Limb (tissue), 2 donors: ENCODE data around the gene TFPI.
"Not testable (repeated sequence)": the region's sequence is repeated elsewhere in the genome, so short reads cannot be mapped to it uniquely, and the experiment has no call there.

ENCODE experiments used
- DNase-seq, 2 donors: peaks; one replicate each; pipeline ENCODE4 v3.0.0-alpha.2; 2016; ENCODE audit errors: extremely low spot score in 2 of 2

TFPI gene

DNA sequence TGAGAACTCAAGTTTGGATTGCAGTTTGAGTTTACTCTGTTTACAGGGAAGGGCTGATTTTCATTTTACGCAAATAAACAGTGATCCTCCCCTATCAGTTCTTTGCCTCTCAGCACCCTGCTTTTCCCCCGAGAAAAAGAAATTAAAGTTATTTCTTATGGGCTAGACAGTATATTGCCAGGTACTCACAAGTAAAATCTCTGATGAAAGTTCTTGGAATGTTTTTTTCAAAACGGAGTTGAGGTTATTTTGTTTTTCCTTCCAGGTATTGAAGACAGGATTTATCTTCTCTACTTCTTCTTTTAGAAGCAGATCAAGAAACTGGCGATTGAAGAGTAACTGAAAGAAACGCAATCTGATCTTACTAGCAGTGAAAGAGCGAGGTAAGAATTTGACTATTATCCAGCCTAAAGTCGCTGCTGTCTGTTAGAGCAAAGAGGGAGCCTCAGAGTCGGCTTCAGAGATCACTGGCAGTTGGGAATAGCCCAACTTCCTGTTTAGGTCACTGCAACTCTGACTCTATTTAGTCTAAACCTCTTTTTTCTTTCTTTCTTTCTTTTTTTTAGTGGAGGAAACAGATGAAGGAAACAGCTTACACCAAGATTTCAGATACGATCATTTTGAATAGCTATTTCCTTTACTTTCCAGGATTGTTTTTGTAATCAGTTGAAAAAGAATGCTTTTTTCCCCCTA lies at the start of gene TFPI:
Gene TFPI (minus strand): TSS at position 425 of the 693 bp plus-strand sequence. CDS start 50,667 bp downstream, outside the sequence.
- DNase-seq: no peak

DNA sequence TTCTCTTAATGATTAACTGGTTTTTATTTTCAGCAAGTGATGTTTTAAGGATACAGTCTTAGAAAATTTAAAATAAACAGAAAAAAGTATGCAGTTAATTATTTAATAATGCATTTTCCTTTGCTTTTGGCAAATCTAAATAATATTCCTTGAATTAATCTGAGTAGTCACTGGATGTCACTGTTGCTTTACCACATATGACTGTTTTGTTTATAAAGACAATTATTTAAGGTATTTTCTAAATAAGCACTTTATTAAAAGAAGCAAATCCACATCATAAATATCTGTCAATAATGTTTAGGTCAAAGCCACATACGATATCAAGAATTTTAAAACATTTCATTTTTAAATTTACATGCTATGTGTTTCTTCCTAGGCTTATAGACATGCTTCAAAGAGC lies 40.6 kb upstream of the TFPI start:
- DNase-seq: no peak

DNA sequence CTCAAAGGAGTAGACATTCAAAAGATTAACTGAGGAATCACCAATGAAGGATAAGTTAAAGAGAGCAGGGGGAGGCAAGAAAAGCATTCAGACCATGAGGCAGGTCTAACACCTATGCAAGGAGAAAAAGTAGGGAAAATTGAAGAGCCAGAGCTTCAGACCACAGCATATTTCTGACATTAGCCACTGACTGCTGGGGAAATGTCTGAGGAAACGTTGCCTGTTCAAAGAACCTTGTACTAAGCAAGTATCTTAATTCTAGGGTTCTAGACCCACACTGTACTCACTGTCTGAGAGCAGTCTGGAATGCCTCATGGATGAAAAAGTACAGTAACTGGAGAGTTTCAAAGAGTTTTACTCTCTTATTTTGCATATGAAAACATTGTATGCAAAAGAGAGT lies 39.5 kb upstream of the TFPI start:
- no peak for DNase-seq

DNA sequence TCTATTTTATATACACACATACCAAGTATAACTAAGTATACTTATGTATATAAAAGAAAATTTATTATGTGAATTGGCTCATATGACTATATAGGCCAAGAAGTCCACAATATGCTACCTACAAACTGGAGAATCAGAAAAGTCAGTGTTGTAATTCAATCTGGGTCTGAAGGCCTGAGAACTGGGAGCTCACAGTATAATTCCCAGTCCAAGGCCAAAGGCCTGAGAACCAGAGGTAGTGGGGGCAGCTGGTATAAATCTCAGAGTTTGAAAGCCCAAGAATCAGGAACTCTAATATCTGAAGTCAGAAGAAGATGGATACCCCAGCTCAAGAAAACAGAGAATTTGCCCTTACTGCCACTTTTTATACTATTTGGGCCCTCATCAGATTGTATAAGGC lies 38.9 kb upstream of the TFPI start:
- no peak for DNase-seq

DNA sequence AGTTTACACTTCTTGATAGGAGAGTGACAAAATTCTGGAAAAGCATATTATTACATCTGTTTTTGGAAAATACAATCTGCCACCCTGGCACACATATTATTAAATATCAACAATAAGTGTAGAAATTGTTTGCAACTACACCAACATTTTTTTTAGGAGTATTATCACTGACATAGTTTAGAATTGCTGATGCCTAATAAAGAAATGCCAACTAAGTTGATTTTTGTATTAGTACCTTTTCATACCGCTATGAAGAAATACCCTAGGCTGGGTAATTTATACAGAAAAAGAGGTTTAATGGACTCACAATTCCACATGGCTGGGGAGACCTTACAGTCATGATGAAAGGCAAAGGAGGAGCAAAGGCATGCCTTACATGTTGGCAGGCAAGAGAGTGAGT lies 35.9 kb upstream of the TFPI start:
- DNase-seq: no peak

DNA sequence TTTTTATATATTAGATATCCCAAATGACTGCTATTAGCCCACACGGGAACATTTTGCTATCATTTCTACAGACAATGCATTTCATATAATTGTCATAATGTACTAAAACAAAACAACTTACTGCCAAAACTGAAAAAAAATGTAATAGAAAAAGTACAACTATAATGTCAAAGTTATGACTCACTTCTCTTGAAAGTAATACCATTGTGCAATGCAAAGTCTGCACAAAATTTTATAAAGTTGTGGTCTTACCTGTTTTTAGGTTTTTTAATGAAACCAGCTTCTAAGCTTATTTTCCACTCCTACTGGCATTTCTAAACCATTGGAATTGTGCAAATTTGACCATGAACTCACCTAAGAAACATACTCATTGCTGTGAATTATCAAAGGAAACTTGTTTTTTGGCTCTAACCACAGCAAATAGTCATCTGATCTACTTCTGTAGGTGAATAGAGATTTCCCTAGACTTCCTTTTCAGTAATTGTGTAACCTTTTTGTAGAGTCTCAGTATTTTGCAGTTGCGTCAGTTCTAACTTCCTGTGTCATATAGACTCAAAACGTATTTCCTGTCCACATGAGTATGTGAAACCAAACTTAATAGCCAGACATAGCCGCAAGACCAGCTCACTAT lies 31.9 kb upstream of the TFPI start:
- no peak for DNase-seq

DNA sequence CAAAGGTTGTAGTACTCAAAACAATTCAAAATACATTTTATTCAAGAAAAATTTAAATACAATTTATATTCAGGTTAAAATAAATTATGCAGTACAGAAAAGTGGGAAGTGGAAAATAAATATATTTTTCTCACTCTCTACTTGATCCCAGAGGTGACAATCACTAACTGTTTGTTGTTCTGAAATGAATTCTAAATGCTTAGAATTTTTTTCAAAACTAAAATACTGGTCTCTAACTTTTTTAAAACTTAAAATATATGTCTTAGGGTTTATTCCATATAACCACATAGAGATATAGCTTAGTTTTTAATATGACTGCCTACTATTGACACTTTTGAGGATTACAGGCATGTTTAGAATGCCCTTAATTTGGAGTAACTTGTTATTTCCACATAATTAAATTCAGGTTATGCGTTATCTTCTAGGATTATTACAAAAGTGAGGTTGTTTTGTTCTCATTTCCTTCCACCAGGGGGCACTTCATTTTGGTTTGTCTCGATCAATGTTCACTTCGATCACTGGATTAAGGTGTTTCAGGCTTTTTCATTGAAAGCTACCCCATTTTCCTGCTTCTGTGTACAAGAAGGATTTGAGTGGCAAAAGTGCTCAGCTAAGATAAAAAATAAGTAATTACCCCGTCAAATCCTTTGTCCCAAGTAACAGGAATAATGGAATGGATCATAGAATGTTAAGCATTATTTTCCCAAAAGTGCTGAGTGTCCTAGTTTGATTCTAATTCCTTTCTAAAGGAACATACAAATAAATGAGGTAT lies 27.1 kb upstream of the TFPI start:
- no peak for DNase-seq

DNA sequence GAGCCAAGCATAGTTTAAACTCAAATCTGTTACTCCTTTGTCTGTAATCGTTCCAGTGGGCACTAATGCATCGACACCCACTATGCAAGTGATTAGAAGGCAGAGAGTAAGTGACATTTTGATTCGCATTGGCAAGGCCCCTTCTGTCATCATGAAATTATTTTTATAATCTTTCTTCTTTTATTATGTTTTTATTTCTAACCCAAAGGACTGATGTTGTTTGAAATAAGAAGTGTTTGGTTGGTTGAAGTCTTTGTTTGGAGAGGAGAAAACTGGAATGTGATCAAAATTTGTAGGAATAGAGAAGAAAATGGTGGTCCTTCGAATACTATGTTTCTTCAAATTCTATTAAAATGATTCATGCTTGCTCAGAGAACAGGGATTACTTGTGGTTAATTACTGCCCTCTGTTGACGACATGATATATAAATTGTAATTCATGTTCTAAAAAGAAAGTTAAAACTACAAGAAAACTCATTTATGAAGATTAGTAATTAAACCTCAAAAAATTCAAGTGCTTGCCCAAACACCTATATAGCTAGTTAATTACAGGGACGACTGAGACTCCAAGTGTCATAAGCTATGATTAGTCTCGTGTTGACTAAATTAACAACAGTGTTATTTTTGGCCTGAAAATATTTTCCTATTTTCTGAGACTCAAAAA lies 26.4 kb upstream of the TFPI start:
- DNase-seq: peak in 1 of 2 donors; percentile 75

DNA sequence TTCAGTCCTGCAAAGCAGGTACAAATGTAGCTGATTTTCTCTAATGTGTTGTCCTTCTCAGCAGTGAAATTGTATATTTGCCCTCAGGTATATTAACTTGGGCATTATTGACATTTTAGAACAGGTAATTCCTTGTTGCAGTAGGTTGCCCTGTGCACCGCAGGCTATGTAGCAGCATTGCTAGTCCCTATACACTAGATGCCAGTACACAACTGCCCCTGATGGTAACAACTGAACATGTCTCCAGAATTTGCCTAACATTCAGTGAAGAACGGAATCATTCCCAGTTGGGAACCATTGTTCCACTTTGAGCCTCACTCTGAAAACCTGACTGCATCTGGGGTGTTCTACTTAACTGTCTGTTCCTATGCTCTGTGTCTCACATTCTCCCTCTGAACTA lies 23.1 kb upstream of the TFPI start:
- DNase-seq: no peak

DNA sequence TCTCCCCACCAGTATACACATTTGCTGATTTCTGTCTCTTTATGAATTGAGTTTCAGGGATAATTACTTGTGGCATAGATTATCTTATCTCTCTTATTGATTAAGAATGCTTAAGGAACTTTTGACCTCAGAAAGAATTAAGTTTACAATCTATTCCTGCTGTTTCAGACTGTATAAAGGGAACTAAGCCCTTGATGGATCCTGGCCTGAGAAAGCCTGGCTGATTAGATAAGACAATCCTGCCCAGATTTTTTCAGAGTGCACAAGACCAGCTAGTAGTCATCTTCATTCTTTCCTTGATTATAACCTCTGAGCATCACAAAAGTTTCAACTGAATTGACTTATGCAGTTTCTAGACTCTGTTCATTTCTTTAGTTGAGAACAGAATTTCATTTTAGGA lies 22.7 kb upstream of the TFPI start:
- DNase-seq: no peak

DNA sequence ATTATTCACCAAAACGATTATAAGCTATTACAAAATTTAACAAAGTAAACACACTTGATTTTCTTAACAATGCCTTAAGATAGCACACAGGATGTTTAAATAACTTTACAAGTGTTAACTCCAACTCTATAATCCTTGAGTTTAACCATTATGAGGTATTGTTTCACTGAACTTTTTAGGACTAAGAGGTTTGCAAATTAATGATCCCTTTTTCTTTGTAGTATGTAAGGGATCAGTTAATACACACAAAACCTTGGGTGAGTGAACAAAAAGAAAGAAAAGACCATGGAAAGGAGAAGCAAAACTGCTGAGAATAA lies 21.5 kb upstream of the TFPI start:
- DNase-seq: no peak

DNA sequence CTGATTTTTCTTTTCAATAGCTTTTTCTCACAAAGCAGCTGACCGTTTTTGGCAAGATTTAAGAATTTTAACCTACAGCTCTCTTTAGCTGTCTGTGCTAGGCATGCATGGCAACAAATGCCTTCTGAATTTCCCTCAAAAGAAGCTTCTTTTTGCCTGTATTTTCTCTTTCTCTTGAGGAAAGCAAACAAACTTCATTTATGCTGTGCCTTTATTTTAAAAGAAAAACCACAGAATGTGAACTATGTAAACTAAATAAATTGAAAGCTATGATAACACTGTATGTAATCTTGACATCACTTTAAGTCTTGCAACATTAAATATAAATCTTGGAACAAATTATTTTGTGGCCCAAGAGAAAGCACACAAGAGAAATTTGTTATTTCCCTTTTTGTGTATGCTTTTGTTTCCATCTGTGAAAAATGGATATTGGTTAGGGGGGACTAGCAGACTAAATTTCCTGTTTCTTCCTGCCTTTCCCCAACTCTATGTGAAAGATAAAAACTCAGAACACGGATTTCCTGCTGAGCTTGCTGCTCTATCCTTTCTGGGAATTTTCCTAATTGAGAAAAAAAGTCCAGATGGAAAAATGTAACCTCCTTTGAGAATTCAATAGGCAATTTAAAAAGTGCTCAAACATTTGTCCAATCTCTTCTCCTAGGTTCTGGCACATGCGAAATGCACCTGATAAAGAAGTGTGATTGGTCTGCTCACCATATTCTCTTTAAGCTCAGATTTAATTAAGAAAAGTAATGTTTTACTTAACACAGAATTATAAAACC lies 20.9 kb upstream of the TFPI start:
- peak in 1 of 2 donors; percentile 58 for DNase-seq

DNA sequence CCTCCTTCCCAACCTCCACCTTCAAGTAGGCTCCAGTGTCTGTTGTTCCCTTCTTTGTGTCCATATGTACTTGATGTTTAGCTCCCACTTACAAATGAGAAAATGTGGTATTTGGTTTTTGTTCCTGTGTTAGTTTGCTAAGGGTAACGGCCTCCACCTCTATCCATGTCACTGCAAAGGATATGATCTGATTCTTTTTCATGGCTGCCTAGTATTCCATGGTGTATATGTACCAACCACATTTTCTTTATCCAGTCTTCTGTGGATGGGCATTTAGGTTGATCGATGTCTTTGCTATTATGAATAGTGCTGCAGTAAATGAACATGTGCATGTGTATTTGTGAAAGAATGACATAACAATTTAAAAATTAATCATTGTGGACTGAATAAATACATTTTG lies 19.5 kb upstream of the TFPI start:
- DNase-seq: no peak

DNA sequence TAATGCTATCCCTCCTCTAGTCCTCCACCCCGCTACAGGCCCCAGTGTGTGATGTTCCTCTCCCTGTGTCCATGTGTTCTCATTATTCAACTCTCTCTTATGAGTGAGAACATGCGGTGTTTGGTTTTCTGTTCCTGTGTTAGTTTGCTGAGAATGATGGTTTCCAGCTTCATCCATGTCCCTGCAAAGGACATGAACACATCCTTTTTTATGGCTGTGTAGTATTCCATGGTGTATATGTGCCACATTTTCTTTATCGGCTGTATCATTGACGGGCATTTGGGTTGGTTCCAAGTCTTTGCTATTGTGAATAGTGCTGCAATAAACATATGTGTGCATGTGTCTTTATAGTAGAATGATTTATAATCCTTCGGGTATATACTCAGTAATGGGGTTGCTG lies 17.8 kb upstream of the TFPI start:
- not testable (repeated sequence) for DNase-seq

DNA sequence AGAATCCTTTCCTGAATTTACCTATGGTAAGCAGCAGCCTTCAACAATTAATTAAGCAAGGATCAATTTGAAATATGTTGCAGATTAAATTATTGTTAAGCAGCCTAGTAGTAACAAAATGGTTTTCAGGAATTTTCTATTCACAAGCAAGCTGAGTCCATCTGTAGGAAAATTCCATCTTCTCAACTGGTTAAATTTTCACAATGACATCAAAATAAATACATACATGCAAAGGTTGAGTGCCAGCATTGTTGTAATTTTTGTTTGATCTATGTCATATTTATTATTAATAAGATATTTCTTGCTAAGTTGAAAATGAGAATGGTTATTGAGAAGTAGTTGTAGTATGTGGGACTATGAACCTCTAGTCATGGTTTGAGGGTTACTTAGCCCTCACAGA lies 15.3 kb upstream of the TFPI start:
- DNase-seq: no peak

DNA sequence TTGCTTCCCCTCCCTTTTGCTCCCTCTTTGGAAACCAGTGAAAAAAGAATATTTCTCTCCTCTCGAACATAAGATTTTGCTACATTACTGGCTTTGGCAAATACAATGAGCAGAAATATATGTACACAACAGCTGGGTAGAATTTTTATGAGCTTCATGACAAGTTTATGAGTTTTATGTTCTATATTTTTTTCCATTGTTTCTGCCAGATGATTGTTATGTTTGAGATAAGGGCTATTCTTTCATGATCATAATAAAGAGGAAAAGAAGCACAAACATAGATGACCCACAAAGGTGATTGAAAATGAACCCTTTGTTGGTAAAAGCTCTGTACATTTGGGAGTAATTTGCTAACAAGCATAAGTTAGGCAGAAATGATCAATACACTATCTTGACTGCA lies 14.8 kb upstream of the TFPI start:
- DNase-seq: no peak

DNA sequence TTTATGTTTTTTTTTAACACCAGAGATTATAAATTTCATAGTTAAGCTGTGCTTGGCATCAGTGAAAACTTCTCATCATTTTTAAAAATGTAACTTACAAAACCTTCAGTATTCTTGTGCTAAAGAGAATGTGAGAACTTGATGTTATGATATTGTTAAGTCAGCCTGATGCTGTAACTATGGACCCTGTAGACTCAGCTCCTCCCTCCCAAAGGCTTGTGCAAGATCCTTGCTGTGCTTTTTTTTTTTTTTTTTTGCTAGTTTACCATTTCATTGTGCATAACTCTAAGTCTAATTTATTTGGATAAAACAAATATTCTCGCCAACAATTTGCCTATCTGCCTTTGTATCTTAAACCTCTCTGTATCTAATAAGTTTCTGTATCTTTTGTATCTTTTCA lies 12.9 kb upstream of the TFPI start:
- DNase-seq: no peak

DNA sequence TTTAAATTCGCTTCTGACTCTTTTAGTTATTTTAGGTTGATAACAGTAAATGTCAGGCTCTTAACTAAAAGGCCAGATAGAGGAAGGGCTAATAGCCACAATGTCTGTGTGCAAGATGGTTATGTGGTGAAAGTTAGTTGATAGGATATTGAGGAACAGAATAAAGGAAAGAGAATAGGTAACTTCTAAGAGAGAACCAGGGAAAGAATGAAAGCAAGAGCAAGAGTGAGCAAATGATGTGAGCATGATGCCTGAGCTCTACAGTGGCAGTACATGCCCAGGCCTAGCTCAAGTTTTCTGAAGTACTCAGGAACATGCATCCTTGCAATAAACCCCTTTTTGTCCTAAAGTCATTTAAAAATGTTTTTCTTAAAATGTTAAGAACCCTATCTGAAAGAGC lies 12.5 kb upstream of the TFPI start:
- no peak for DNase-seq

DNA sequence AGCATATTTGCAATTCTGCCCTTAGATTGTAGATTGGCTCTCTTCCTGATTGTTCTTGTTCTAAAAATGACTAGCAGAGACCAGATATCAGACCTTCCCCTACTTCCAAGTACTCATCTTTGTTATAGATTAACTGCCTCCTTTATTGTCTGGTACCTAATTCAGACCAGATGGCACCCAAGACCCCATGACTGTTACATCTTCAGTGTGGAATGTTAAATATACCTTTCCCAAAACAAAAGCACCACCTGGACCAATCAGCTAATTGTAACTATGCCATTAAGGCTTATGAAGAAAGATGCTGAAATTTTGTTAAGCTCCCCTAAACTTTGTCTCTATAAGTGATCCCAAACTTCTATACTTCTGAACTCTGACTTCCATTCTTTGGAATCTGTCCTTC lies 12.0 kb upstream of the TFPI start:
- DNase-seq: no peak

DNA sequence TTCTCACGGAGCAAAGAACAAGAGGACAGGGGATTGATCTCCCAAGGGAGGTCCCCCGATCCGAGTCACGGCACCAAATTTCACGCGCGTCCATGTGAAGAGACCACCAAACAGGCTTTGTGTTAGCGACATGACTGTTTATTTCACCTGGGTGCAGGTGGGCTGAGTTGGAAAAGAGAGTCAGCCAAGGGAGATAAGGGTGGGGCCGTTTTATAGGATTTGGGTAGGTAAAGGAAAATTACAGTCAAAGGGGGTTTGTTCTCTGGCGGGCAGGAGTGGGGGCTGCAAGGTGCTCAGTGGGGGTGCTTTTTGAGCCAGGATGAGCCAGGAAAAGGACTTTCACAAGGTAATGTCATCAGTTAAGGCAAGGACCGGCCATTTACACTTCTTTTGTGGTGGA lies 11.4 kb upstream of the TFPI start:
- not testable (repeated sequence) for DNase-seq

DNA sequence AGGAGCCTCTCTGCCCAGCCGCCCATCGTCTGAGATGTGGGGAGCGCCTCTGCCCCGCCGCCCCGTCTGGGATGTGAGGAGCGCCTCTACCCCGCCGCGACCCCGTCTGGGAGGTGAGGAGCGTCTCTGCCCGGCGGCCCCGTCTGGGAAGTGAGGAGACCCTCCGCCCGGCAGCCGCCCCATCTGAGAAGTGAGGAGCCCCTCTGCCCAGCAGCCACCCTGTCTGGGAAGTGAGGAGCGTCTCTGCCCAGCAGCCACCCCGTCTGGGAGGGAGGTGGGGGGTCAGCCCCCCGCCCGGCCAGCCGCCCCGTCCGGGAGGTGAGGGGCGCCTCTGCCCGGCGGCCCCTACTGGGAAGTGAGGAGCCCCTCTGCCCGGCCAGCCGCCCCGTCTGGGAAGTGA lies 2.3 kb upstream of the TFPI start:
- DNase-seq: not testable (repeated sequence)

DNA sequence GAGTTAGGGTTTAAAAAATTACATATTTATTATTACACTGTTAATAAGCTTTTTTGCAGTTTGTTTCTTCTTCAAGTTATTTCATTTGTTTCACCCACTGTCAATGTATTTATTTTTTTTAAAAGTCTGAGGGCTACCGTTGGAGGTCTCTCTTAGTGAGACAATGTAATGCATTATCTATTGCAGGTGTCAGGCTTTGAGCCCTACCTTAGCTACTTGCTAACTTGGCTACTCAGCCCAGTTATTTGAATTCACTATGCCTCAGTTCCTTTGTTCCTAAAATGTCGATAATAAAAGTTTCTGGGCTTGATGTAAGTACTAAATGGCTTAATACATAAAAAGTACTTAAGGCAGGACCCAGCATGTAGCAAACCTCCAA lies 458 bp upstream of the TFPI start:
- no peak for DNase-seq
